NCI-H1105 treated with DMSO at 0.1 percent for 48 hours (cell line): ENCODE results near the gene RGS19.

Experiments used
- DNase-seq: peaks from one replicate; lab custom pipeline; 2025; lab: John Stamatoyannopoulos, UW

RGS19 gene

GRCh38 chr20:64048402-64049044 is 30.8 kb downstream of the RGS19 start:
- no peak for DNase-seq

- no peak for DNase-seq
Measured at GRCh38 chr20:64047968-64048401, 31.3 kb downstream of the RGS19 start.

- no peak for DNase-seq
Measured at GRCh38 chr20:64047046-64047389, 32.3 kb downstream of the RGS19 start.

GRCh38 chr20:64045346-64046011 is 33.8 kb downstream of the RGS19 start:
- DNase-seq: no peak

GRCh38 chr20:64044484-64045247 is 34.7 kb downstream of the RGS19 start:
- DNase-seq: no peak

- DNase-seq: no peak
Measured at GRCh38 chr20:64043768-64044167, 35.5 kb downstream of the RGS19 start.

GRCh38 chr20:64042054-64042781 is 37.1 kb downstream of the RGS19 start:
- DNase-seq: no peak

GRCh38 chr20:64041781-64042053 is 37.6 kb downstream of the RGS19 start:
- no peak for DNase-seq

GRCh38 chr20:64041040-64041780 is 38.1 kb downstream of the RGS19 start:
- no peak for DNase-seq

- DNase-seq: no peak
Measured at GRCh38 chr20:64040231-64041039, 38.9 kb downstream of the RGS19 start.

- no peak for DNase-seq
Measured at GRCh38 chr20:64039293-64040160, 39.8 kb downstream of the RGS19 start.

- DNase-seq: peak; percentile 60
Measured at GRCh38 chr20:64038565-64039292, 40.6 kb downstream of the RGS19 start.

GRCh38 chr20:64038224-64038564 is 41.1 kb downstream of the RGS19 start:
- peak; percentile 50 for DNase-seq

GRCh38 chr20:64037498-64038213 is 41.7 kb downstream of the RGS19 start:
- peak; percentile 42 for DNase-seq

- no peak for DNase-seq
Measured at GRCh38 chr20:64037199-64037497, 42.2 kb downstream of the RGS19 start.

- DNase-seq: no peak
Measured at GRCh38 chr20:64036346-64037198, 42.7 kb downstream of the RGS19 start.

GRCh38 chr20:64035933-64036345 is 43.4 kb downstream of the RGS19 start, which contains the start of gene C20orf204:
Gene C20orf204, plus strand, starts transcription at chr20:64036182. Its CDS starts 142 bp downstream, at chr20:64036324.
- DNase-seq: no peak
